Measurements from ENCODE around the gene MAP4K2.

The MAP4K2 gene

GRCh38 chr11:64836448-64837072 is 33.5 kb upstream of the MAP4K2 start:
- Histone ChIP-seq H3K27ac (ENCODE audit: low read depth, low read length) (no peak overlapping the region), H3K4me3 (ENCODE audit: low read depth in 1 of 2, low read length in 2 of 2) (no peak overlapping the region), H3K4me1 (ENCODE audit: insufficient read depth, low read length) (no peaks in the 10 kb centered on the region), H3K9me3 (ENCODE audit: low read length) (no peaks in the 10 kb centered on the region), H3K9ac (ENCODE audit: low read length) (no peak overlapping the region), H3K27me3 (ENCODE audit: control insufficient read depth in 1 of 2, insufficient read depth in 2 of 2, low read length in 2 of 2) (no peaks in the 10 kb centered on the region), H3K36me3 (ENCODE audit: insufficient read depth, low read length) (no peaks in the 10 kb centered on the region)

GRCh38 chr11:64835616-64836447 is 32.8 kb upstream of the MAP4K2 start:
- Histone ChIP-seq H3K27ac (ENCODE audit: low read depth, low read length) (no peak overlapping the region), H3K4me3 (ENCODE audit: low read depth in 1 of 2, low read length in 2 of 2) (no peak overlapping the region), H3K9ac (ENCODE audit: low read length) (no peak overlapping the region), H3K9me3 (ENCODE audit: low read length) (no peaks in the 10 kb centered on the region), H3K4me1 (ENCODE audit: insufficient read depth, low read length) (no peaks in the 10 kb centered on the region), H3K36me3 (ENCODE audit: insufficient read depth, low read length) (no peaks in the 10 kb centered on the region), H3K27me3 (ENCODE audit: control insufficient read depth in 1 of 2, insufficient read depth in 2 of 2, low read length in 2 of 2) (no peaks in the 10 kb centered on the region)

- H3K9me3 ChIP-seq (ENCODE audit: low read length), result no peaks in the 10 kb centered on the region
- no peaks in the 10 kb centered on the region for H3K4me1 ChIP-seq (ENCODE audit: insufficient read depth, low read length)
- no peak overlapping the region for H3K4me3 ChIP-seq (ENCODE audit: low read depth in 1 of 2, low read length in 2 of 2)
- H3K27me3 ChIP-seq (ENCODE audit: control insufficient read depth in 1 of 2, insufficient read depth in 2 of 2, low read length in 2 of 2), result no peaks in the 10 kb centered on the region
- no peak overlapping the region for H3K9ac ChIP-seq (ENCODE audit: low read length)
- no peaks in the 10 kb centered on the region for H3K36me3 ChIP-seq (ENCODE audit: insufficient read depth, low read length)
- no peak overlapping the region for H3K27ac ChIP-seq (ENCODE audit: low read depth, low read length)
Measured at GRCh38 chr11:64834723-64835615, 32.0 kb upstream of the MAP4K2 start.

GRCh38 chr11:64834031-64834722 is 31.2 kb upstream of the MAP4K2 start:
- no peaks in the 10 kb centered on the region for H3K36me3 ChIP-seq (ENCODE audit: insufficient read depth, low read length)
- H3K4me1 ChIP-seq (ENCODE audit: insufficient read depth, low read length), result no peaks in the 10 kb centered on the region
- H3K27me3 ChIP-seq (ENCODE audit: control insufficient read depth in 1 of 2, insufficient read depth in 2 of 2, low read length in 2 of 2), result no peaks in the 10 kb centered on the region

GRCh38 chr11:64833509-64833908 is 30.5 kb upstream of the MAP4K2 start:
- Histone ChIP-seq H3K4me3 (ENCODE audit: low read depth in 1 of 2, low read length in 2 of 2) (no peak overlapping the region), H3K9ac (ENCODE audit: low read length) (no peak overlapping the region), H3K27ac (ENCODE audit: low read depth, low read length) (no peak overlapping the region), H3K27me3 (ENCODE audit: control insufficient read depth in 1 of 2, insufficient read depth in 2 of 2, low read length in 2 of 2) (no peaks in the 10 kb centered on the region), H3K36me3 (ENCODE audit: insufficient read depth, low read length) (no peaks in the 10 kb centered on the region), H3K4me1 (ENCODE audit: insufficient read depth, low read length) (no peaks in the 10 kb centered on the region), H3K9me3 (ENCODE audit: low read length) (no peaks in the 10 kb centered on the region)

More at GRCh38 chr11:64834031-64834722, 31.2 kb upstream of the MAP4K2 start:
- no peaks in the 10 kb centered on the region for H3K9me3 ChIP-seq (ENCODE audit: low read length)
- H3K27ac ChIP-seq (ENCODE audit: low read depth, low read length), result no peak overlapping the region
- no peak overlapping the region for H3K4me3 ChIP-seq (ENCODE audit: low read depth in 1 of 2, low read length in 2 of 2)
- H3K9ac ChIP-seq (ENCODE audit: low read length), result no peak overlapping the region

- no peak overlapping the region for H3K27ac ChIP-seq (ENCODE audit: low read depth, low read length)
- H3K9ac ChIP-seq (ENCODE audit: low read length), result no peak overlapping the region
- H3K27me3 ChIP-seq (ENCODE audit: control insufficient read depth in 1 of 2, insufficient read depth in 2 of 2, low read length in 2 of 2), result no peaks in the 10 kb centered on the region
- H3K36me3 ChIP-seq (ENCODE audit: insufficient read depth, low read length), result no peaks in the 10 kb centered on the region
- H3K4me3 ChIP-seq (ENCODE audit: low read depth in 1 of 2, low read length in 2 of 2), result no peak overlapping the region
- H3K9me3 ChIP-seq (ENCODE audit: low read length), result no peaks in the 10 kb centered on the region
- no peaks in the 10 kb centered on the region for H3K4me1 ChIP-seq (ENCODE audit: insufficient read depth, low read length)
Measured at GRCh38 chr11:64833198-64833502, 30.1 kb upstream of the MAP4K2 start.

GRCh38 chr11:64832467-64833197 is 29.6 kb upstream of the MAP4K2 start:
- no peaks in the 10 kb centered on the region for H3K9me3 ChIP-seq (ENCODE audit: low read length)
- H3K9ac ChIP-seq (ENCODE audit: low read length), result no peak overlapping the region
- H3K27ac ChIP-seq (ENCODE audit: low read depth, low read length), result no peak overlapping the region
- H3K36me3 ChIP-seq (ENCODE audit: insufficient read depth, low read length), result no peaks in the 10 kb centered on the region
- no peak overlapping the region for H3K4me3 ChIP-seq (ENCODE audit: low read depth in 1 of 2, low read length in 2 of 2)
- no peaks in the 10 kb centered on the region for H3K27me3 ChIP-seq (ENCODE audit: control insufficient read depth in 1 of 2, insufficient read depth in 2 of 2, low read length in 2 of 2)
- H3K4me1 ChIP-seq (ENCODE audit: insufficient read depth, low read length), result no peaks in the 10 kb centered on the region

GRCh38 chr11:64831411-64831891 is 28.4 kb upstream of the MAP4K2 start:
- Histone ChIP-seq H3K4me1 (ENCODE audit: insufficient read depth, low read length) (no peaks in the 10 kb centered on the region), H3K9me3 (ENCODE audit: low read length) (no peaks in the 10 kb centered on the region), H3K4me3 (ENCODE audit: low read depth in 1 of 2, low read length in 2 of 2) (no peak overlapping the region), H3K36me3 (ENCODE audit: insufficient read depth, low read length) (no peaks in the 10 kb centered on the region), H3K9ac (ENCODE audit: low read length) (no peak overlapping the region), H3K27ac (ENCODE audit: low read depth, low read length) (no peak overlapping the region), H3K27me3 (ENCODE audit: control insufficient read depth in 1 of 2, insufficient read depth in 2 of 2, low read length in 2 of 2) (no peaks in the 10 kb centered on the region)

GRCh38 chr11:64829536-64830251 is 26.7 kb upstream of the MAP4K2 start:
- H3K9ac ChIP-seq (ENCODE audit: low read length), result no peak overlapping the region
- no peaks in the 10 kb centered on the region for H3K27me3 ChIP-seq (ENCODE audit: control insufficient read depth in 1 of 2, insufficient read depth in 2 of 2, low read length in 2 of 2)
- no peaks in the 10 kb centered on the region for H3K9me3 ChIP-seq (ENCODE audit: low read length)
- no peak overlapping the region for H3K4me3 ChIP-seq (ENCODE audit: low read depth in 1 of 2, low read length in 2 of 2)
- no peak overlapping the region for H3K27ac ChIP-seq (ENCODE audit: low read depth, low read length)
- no peaks in the 10 kb centered on the region for H3K4me1 ChIP-seq (ENCODE audit: insufficient read depth, low read length)
- H3K36me3 ChIP-seq (ENCODE audit: insufficient read depth, low read length), result no peaks in the 10 kb centered on the region

GRCh38 chr11:64827451-64827839 is 24.4 kb upstream of the MAP4K2 start:
- Histone ChIP-seq H3K9me3 (ENCODE audit: low read length) (no peaks in the 10 kb centered on the region), H3K4me1 (ENCODE audit: insufficient read depth, low read length) (no peaks in the 10 kb centered on the region), H3K4me3 (ENCODE audit: low read depth in 1 of 2, low read length in 2 of 2) (no peak overlapping the region), H3K27me3 (ENCODE audit: control insufficient read depth in 1 of 2, insufficient read depth in 2 of 2, low read length in 2 of 2) (no peaks in the 10 kb centered on the region), H3K36me3 (ENCODE audit: insufficient read depth, low read length) (no peaks in the 10 kb centered on the region), H3K9ac (ENCODE audit: low read length) (no peak overlapping the region), H3K27ac (ENCODE audit: low read depth, low read length) (no peak overlapping the region)

All from muscle layer of colon (tissue), 2 donors.